ENCODE measurements around the gene ZNF148. TPM values are rescaled to one million over a fixed set of nuclear protein-coding genes. Genes with fewer than 3 reads are reported as not detected.
A peak's percentile ranks its signal among the peaks of the same experiment; 100 is the strongest.

The ZNF148 gene
- total and polyA plus RNA-seq, 2 of the 4 experiments (the other 2 are of a cell fraction): 9.4 to 65.2 TPM

- intact Hi-C loops (cut with micrococcal nuclease) (loop anchor here (2.0 kb wide), 1 partner anchor 14 kb away; no protein-coding TSS in a partner anchor), dilution Hi-C loops (cut with HindIII; ENCODE audit: low sequenced_read_pairs, unreplicated experiment) (no loop called here), in situ Hi-C loops (cut with MboI; ENCODE audit: low sequenced_read_pairs) (no loop called here)
- H4K5ac ChIP-seq (ENCODE audit: low read depth, low read length): 0 out of 2 replicates have a peak overlapping the region, but pooled peaks have one; percentile 14
- H3K9me3 ChIP-seq (ENCODE audit: control insufficient read depth, insufficient read depth, low read length): no peaks in the 10 kb centered on the region
- H3K27me3 ChIP-seq (ENCODE audit: control insufficient read depth, insufficient read depth, low read length): no peaks in the 10 kb centered on the region
- no peak overlapping the region for H3K56ac ChIP-seq (ENCODE audit: extremely low read depth, insufficient read depth, low read length)
- ATAC-seq (ENCODE audit: low read depth): peak; percentile 91
- no TSS peak for BruUV-seq (replicated peaks)
- peak overlapping the region; percentile 48; the same call in 1 of the 2 replicates for H3K4me2 ChIP-seq (ENCODE audit: low read depth, low read length)
- H3K4ac ChIP-seq (ENCODE audit: low read depth, low read length): peak overlapping the region; percentile 53; the same call in 1 of the 2 replicates
- 0 out of 2 replicates have a peak overlapping the region, but pooled peaks have one; percentile 33 for H4K91ac ChIP-seq (ENCODE audit: insufficient read depth, low read depth, low read length)
- TF ChIP-seq RCOR1 (IDR thresholded peaks at IDR 0.05; ENCODE audit: insufficient replicate concordance, low read length): no peak
- no peak for TF ChIP-seq USF2 (IDR thresholded peaks at IDR 0.05; ENCODE audit: low read depth, low read length)
- TF ChIP-seq CEBPB (IDR thresholded peaks at IDR 0.05; ENCODE audit: low read depth, low read length): peak; percentile 81
- TF ChIP-seq FOS (IDR thresholded peaks at IDR 0.05; ENCODE audit: low read depth, low read length): 0 out of 2 replicates have a peak, but pooled peaks have one; percentile 12
- CTCF ChIA-PET: no interaction called here
- peak; percentile 84 for DNase-seq
- H3K36me3 ChIP-seq (ENCODE audit: control insufficient read depth, insufficient read depth, low read length): no peaks in the 10 kb centered on the region
- 8% methylated on average over 4 of the region's 4 CpGs; no CpG with 5 or more reads in 1 of the 2 experiments for WGBS, 2 experiments (ENCODE audit: extremely low coverage in 2 of 2, insufficient read length in 1 of 2)
- peak overlapping the region; percentile 48 for H3K18ac ChIP-seq (ENCODE audit: low read depth, low read length)
- 0 out of 4 replicates have a peak overlapping the region, but pooled peaks of 1 of the 2 experiments have one; percentile 31 for H4K8ac ChIP-seq (ENCODE audit: low read depth in 2 of 2, low read length in 2 of 2)
- no peaks in the 10 kb centered on the region for H4K20me1 ChIP-seq (ENCODE audit: insufficient read depth, low read length)
- no peak overlapping the region for H3K4me3 ChIP-seq (ENCODE audit: insufficient read depth, low read depth, low read length)
- peak overlapping the region; percentile 56; the same call in 1 of the 3 replicates for H2BK15ac ChIP-seq (ENCODE audit: low read depth, low read length)
- peak overlapping the region; percentile 31 for H2BK120ac ChIP-seq (ENCODE audit: low read depth, low read length)
- peak overlapping the region; percentile 49; the same call in 1 of the 2 replicates for H2BK20ac ChIP-seq (ENCODE audit: low read depth, low read length)
- H3K23ac ChIP-seq (ENCODE audit: low read depth, low read length): no peak overlapping the region
- H3K27ac ChIP-seq (ENCODE audit: insufficient read depth, low read length): no peak overlapping the region
- 0 out of 2 replicates have a peak overlapping the region, but pooled peaks have one; percentile 2 for H3K14ac ChIP-seq (replicated peaks; ENCODE audit: low read depth, low read length)
- no peak overlapping the region for H2AK9ac ChIP-seq (replicated peaks; ENCODE audit: low read depth, low read length, poor library complexity)
- H2BK5ac ChIP-seq (ENCODE audit: low read depth, low read length, poor library complexity, severe bottlenecking): peak overlapping the region; percentile 26
- H2AFZ ChIP-seq (replicated peaks; ENCODE audit: low read length, poor library complexity): peak overlapping the region; percentile 55
- POLR2A ChIA-PET (ENCODE audit: unreplicated experiment): no interaction called here
- H3K4me1 ChIP-seq (ENCODE audit: control insufficient read depth, insufficient read depth, low read length): peaks cover 4% of the 10 kb centered on the region
- H3K9ac ChIP-seq (ENCODE audit: low read depth, low read length): no peak overlapping the region
- H2AK5ac ChIP-seq (ENCODE audit: low read depth, low read length): no peak overlapping the region
- no peaks in the 10 kb centered on the region for H3K79me1 ChIP-seq (ENCODE audit: low read depth in 1 of 2, low read length in 2 of 2)
- no peaks in the 10 kb centered on the region for H3K9me1 ChIP-seq (ENCODE audit: insufficient read depth, low read length)
Observed at GRCh38 chr3:125386811-125387210, 11.7 kb upstream of the ZNF148 start.

Measured in IMR-90 (cell line).